Purkinje cell (primary cell): ENCODE measurements around the gene EEF1B2. TPM values are rescaled to one million over a fixed set of nuclear protein-coding genes. Genes with fewer than 3 reads are reported as not detected.

Source experiments
- polyA plus RNA-seq: library from polyadenylated mRNA; unstranded; fragments of >200 nt; fragmentation: Nextera tagmentation; gene quantifications from 2 replicates; pipeline ENCODE4 v1.2.1, GENCODE V29; 2014

EEF1B2 gene
- polyA plus RNA-seq = 319 and 373 TPM in 2 replicates

GRCh38 chr2:206159346-206160124 lies at the start of gene EEF1B2, which contains the start of gene NDUFS1:
Gene EEF1B2, plus strand, starts transcription at chr2:206159895. Its CDS starts 85 bp downstream, at chr2:206159980.
Gene NDUFS1, minus strand, starts transcription at chr2:206159444. Its CDS starts 5,766 bp downstream, at chr2:206153678.

Other genes with a start within 250 kb of the EEF1B2 start
- 8.8 and 9.9 TPM in 2 replicates for gene INO80D, start 73.7 kb upstream of the EEF1B2 start, polyA plus RNA-seq
- 187 and 296 TPM in 2 replicates for gene NDUFS1, start 451 bp upstream of the EEF1B2 start, polyA plus RNA-seq
- 7.6 and 11.1 TPM in 2 replicates for gene ZDBF2, start 114.8 kb downstream of the EEF1B2 start, polyA plus RNA-seq